NCI-H2029 treated with DMSO at 0.1 percent for 48 hours (cell line): ENCODE data around the gene ARID3A.

Source experiments
- DNase-seq: peaks from one replicate; lab custom pipeline; 2025; lab: John Stamatoyannopoulos, UW

The ARID3A gene

DNA sequence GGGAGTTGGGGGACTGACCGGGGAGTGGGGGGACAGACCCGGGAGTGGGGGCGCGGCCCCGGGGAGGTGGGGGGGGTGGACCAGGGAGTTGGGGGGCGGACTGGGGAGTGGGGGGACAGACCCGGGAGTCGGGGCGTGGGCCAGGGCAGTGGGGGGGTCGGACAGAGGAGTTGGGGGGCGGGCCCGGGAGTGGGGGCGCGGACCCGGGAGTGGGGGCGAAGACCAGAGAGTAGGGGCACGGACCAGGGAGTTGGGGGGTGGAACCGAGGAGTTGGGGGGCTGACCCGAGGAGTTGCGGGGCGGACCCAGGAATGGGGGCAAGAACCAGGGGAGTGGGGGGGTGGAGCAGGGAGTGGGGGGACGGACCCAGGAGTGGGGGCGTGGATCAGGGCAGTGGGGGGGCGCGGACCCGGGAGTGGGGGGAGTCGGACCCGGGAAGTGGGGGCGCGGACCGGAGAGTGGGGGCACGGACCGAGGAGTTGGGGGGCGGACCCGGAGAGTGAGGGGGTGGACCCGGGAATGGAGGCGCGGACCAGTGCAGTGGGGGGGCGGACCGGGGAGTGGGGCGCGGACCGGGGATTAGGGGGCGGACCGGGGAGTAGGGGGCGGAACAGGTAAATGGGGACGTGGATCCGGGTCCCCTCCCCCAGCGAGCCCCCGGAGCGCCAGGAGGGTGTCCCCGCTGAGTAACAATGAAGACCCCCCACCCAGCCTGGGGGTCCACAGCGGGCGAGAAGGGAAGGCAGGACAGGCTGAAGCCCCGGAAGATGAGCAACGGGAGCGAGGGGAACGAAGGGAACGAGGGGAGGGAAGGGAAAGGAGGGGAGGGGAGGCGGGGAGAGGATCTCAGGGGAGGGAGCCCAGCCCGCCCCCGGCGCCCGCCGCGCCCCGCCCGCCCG is 13.4 kb upstream of the ARID3A start:
- no peak for DNase-seq

DNA sequence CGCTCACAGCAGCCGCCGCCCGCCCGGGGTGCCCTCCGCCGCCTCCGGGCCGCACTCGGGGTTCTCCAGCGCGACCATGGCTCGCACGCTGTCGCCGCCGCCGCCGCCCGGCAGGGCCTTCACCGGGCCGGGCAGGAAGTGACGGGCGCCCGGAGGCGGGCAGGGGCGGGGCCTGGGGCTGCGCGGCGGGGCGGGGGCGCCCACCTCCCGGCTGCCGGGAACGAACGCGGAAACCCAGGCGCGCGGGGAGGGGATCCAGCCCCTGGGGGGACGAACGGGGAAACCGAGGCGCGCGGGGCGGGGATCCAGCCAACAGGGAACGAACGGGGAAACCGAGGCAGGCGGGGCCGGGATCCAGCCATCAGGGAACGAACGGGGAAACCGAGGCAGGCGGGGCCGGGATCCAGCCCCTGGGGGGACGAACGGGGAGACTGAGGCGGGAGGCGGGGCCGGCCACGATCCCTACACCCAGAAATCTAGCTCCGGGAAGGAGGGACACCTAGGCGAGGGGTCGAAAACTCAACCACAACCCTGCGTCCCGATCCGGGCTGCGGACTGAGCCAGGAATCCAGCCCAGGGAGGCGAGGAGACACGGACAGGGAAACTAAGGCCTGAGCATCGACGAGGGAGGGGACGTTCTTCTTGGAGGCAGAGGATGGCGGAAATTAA is 12.6 kb upstream of the ARID3A start, which contains the start of gene R3HDM4:
R3HDM4 (minus strand) TSS at position 140 of the 669 bp plus-strand sequence; CDS start at position 78, 62 bp downstream.
- DNase-seq, result no peak

DNA sequence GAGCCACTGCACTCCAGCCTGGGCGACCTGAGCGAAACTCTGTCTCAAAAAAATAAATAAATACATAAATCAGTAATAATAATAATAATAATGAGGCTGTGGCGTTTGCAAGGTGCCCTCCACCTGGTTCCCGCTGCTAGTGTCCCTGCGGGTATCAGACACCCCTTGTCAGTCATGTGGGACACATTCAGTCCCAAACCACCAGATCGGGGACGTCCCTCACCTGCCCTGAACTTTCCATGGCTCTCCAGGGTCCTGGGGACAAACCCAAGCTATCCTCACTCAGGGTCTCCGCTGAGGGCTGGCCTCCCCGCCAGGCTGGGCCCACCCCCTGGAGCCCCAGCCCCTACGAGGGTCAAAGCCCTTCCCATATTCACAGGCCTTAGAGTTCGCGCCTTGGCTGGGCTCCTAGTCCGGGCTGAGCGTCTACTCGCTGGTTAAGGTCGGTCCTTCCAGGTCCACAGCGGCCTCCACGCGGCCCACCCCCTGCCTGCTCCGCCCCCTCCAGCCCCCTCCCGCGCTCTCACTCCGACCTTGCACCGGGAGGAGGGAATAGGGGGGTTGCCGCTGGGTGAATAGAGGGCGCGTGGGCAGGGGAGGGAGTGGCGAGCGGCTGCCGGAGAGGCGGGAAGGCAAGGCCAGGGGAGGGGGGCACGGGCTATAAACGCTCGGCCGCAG is 9.1 kb upstream of the ARID3A start:
- DNase-seq, result no peak

DNA sequence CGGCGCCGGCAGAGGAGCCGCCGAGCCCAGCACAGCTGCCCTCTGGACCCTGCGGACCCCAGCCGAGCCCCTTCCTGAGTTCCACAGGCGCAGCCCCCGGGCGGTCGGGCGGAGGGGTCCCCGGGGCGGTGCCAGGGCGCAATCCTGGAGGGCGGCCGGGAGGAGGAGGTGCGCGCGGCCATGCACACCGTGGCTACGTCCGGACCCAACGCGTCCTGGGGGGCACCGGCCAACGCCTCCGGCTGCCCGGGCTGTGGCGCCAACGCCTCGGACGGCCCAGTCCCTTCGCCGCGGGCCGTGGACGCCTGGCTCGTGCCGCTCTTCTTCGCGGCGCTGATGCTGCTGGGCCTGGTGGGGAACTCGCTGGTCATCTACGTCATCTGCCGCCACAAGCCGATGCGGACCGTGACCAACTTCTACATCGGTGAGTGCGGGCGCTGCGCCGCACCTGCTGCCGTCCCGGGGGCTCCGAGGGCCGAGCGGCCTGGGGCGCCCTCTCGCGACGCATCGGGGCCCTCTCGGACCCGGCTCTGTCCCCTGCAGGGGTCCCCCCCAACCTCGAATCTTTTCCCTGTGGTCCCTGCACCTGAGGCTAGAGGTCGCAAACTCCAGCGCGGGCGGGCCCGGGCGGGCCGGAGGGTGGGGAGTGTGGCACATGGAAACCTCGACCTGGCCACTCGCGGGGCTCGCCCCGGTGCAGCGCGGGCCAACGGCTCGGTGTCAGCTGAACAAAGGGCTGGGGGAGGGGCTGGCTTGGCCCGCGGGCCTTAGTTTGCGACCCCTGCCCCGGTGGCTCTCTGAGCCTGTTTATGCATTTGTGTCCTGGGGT is 8.3 kb upstream of the ARID3A start, which contains the start of gene KISS1R:
KISS1R (plus strand) TSS at position 11 of the 829 bp plus-strand sequence; CDS start at position 181, 170 bp downstream.
- DNase-seq, result no peak

DNA sequence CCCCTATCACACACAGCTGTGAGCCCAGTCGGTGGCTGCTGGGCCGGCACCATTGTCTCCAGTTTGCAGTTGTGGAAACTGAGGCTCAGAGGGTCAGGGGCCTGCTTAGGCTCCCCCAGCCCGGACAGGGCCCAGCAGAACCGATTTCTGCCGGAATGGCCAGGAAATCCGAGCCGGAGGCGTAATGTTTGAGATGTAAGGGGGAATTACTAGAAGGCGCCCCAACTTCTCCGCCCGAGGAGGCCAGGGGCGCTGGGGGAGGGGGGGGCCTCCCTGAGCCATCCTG is 7.7 kb upstream of the ARID3A start:
- DNase-seq, result no peak

DNA sequence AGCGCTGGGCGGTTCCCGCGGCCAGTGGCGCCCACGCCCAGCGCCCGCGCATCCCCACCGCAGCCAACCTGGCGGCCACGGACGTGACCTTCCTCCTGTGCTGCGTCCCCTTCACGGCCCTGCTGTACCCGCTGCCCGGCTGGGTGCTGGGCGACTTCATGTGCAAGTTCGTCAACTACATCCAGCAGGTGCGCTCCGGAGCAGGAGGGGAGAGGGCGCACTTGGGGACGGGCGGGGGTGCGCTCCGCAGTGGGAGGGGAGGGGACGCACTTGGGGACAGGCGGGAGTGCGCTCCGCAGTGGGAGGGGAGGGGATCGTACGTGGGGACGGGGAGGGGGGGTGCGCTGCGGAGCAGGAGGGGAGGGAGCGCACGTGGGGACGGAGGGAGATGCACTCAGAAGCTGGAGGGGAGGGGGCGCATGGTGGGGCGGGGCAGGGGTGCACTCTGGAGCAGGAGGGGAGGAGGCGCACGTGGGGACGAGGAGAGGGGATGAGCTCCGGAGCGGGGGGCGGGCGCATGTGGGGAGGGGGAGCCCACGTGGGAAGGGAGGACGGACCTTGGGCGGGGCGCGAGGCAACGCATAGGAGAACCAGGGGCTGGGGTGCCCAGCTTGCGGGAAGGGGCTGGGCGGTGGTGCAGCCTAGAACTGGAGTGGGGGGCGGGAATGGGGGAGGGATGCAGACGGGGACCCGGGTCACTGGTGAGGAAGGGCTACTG is 7.2 kb upstream of the ARID3A start:
- DNase-seq, result no peak

DNA sequence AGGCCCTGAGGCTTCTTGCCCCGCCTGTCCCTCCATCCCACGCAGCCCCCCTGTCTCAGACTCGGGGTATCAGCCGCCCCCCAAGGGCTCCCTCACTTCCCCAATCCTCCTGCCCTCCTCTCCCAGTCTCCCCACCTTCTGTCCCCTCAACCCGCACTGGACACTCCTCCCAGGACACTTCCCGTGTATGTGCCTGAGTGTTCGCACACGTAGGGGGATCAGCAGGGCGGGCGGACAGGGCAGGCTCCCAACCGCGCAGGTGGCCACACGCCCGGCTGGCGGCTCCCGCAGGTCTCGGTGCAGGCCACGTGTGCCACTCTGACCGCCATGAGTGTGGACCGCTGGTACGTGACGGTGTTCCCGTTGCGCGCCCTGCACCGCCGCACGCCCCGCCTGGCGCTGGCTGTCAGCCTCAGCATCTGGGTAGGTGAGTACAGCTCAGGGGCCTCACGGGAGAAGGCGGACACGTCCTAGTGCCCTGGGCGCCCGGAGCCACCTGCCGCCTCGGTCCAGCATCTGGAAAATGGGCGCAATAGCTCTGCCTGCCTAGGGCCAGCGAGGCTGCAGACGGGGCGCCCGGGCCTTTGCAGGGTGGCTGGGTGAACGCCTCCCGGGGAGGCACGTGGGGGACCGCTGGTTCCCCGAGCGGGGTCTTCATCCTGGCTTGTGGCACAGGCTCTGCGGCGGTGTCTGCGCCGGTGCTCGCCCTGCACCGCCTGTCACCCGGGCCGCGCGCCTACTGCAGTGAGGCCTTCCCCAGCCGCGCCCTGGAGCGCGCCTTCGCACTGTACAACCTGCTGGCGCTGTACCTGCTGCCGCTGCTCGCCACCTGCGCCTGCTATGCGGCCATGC is 6.4 kb upstream of the ARID3A start:
- DNase-seq, result no peak

DNA sequence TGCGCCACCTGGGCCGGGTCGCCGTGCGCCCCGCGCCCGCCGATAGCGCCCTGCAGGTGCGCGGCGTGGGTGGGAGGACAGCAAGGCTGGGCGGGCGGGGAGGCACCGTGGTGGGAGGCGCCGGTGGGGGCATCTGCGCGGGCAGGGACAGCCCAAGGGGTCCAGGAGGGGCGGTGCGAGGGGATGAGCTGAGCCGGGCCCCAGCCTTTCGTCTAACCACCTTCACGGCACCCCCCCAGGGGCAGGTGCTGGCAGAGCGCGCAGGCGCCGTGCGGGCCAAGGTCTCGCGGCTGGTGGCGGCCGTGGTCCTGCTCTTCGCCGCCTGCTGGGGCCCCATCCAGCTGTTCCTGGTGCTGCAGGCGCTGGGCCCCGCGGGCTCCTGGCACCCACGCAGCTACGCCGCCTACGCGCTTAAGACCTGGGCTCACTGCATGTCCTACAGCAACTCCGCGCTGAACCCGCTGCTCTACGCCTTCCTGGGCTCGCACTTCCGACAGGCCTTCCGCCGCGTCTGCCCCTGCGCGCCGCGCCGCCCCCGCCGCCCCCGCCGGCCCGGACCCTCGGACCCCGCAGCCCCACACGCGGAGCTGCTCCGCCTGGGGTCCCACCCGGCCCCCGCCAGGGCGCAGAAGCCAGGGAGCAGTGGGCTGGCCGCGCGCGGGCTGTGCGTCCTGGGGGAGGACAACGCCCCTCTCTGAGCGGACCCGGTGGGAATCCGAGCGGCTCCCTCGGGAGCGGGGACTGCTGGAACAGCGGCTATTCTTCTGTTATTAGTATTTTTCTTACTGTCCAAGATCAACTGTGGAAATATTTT is 5.6 kb upstream of the ARID3A start:
- DNase-seq, result no peak

DNA sequence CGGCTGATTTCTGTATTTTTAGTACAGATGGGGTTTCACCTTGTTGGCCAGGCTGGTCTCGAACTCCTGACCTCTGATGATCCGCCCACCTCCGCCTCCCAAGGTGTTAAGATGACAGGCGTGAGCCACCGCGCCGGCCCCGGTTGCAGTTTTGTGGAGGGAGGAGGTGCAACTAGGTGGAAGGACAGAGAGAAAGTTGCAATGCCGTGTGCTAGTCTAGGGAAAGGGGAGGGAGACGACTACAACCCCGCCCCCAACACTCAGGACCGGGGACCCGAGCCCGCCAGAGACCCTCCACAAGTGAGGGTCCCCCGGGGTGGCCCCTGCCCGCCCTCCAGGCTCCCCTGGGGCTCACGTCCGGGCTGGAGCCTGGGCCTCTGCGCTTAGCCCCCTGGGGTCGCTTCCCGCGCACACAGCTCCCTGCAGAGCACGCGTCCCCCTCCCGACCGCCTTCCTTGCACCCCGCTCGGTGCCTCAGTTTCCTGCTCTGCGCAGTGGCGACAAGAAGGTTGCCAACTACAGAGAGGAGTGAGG is 1.2 kb upstream of the ARID3A start:
- no peak for DNase-seq

DNA sequence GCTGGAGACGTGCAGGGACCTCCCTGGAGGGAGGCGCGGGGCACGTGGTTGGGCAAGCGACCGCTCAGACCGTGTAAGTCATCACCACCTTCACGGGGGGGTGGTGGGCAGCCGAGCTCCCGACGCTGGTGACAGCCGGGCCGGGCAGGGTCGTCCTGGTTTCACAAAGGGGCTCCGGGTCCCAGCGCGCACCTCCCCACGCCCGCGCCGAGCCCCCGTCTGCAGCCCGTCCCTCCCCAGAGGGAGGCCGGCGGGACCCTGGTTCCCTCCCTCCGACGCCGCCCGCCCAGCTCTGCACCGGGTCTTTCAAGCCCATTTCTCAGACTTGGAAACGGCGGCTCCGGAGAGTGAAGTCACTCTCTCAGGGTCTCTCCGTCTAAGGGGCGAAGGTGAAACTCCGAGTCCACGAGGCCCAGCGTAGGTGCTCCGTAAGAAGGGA is 729 bp upstream of the ARID3A start:
- no peak for DNase-seq

DNA sequence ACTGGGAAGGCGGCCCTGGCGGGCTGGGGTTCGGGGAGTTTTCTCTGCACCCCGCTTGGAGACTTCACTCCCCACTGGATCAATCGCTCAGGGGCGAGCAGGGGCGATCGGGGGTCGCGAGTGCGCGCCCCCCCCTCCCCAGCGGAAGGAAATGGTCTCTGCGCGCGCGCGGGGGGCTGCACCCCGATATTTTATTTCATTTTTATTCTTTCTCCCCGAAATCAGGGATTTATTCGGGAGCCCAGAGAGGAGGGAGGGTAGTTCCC is 421 bp downstream of the ARID3A start:
- no peak for DNase-seq

DNA sequence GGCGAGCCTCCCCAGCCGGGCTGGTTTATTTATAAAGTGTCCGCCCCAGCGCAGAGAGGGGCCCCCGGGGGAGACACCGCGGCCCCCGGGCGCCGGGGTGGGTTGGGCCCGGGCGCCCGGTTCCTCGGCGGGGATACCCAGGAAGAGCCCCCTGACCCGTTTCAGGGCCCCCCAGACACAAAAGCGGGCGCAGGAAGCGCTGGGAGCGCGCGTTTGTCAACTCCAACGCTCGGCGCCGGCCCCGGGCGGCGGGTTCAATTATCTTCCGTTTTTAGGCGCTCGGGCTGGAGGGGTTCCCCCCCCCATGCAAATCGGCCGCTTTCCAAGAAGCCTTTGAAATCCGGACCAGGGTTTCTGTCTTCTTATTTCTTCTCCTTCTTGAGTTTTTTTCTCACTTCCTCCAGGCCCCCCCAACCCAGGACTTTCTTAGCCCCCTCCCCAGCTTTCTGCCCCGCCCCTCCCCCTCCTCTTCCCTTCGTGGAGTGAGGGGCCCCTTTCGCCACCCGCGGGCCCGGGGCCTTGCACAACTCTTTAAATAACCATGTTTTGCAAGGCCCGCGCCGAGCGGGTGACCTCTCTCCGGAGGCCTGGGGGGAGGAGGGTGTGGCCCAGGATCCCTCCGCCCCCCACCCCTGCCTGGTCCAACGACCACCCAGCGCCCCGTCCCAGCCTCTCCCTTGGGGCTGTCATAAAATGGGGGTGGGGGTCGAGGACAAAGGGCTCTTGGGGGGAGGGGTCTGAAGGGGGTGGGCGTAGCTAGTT is 935 bp downstream of the ARID3A start:
- DNase-seq, result no peak

DNA sequence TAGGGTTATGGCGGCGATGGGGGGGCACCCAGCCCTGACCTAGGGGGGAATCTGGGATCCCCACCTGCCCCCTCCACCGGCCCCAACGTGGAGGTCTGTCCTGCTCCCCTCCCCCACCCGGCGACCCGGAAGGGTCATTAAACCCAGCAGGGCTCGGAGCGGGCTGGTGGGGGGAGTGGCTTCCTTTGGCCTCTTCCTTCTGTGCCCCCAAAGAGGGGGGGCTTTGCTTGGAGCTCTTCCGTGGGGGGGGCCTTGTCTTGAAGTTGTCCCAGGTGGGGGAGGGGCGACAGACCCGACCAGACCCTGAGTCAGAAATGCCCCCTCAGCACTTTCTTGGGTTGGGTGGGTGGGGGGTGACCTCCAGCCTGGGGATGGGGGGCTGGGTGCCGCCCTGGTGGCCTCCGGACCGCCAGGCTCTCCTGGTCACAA is 1.5 kb downstream of the ARID3A start:
- DNase-seq, result no peak

DNA sequence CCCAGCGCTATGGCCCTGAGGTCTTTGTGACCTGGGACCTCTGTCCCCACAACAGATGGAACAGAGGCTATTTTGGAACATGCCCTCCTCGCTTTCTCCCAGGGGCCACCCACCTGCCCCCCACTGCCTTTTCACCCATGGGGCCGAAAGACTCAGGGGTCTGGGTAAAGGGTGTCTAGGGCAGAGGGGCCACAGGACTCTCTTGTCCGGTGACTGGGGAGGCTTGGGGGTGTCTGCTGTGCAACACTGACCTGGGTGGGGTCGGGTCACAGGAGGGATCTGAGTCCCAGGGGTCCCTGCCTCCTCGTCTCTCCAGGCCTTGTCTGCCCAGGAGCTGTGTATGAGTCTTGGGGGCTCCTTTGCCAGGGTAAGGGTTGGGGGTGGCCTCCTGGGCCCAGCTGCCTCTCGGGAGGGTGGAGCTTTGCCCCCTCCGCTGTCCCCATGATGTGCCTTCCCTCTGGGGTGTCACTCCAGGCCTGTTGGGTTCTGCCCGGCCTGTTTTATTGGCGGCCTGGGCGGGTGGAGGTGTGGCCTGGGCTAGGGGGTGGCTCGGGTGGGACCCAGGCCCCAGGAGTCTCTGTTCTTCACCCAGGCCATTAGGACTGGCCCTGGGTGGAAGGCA is 2.1 kb downstream of the ARID3A start:
- no peak for DNase-seq

DNA sequence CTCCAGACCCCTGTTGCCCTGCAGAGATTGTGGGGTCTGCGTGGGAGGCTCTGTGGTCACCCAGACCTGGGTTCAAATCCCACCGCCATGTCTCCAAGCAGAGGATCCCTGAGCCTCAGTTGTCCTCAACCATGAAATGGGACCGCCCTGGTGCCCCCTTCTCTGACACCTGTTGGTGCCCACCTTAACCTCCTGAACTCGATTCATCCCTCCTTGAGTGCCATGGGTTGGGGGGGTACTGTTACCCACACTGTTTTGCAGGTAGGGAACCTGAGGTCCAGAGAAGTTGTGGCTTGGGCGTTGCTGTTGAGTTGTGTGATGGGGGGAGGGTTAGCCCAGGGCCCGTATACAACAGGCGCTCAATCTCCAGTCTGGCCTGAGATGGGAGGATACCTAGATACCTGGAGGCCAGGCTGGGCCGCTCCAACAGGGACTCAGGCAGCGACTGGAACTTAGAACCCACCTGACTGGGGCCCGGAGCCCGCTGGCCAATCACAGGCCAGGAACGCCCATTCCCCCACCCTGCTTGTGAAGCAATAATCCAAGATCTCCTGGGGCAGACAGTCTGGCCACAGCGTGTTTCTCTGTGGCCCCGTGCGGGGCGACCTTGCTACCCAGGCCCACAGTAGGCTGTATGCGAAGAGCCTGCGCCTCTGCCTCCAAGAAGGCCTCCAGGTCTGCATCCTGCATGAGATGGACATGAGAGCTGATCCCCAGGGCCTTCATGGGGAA is 2.8 kb downstream of the ARID3A start:
- DNase-seq, result no peak

DNA sequence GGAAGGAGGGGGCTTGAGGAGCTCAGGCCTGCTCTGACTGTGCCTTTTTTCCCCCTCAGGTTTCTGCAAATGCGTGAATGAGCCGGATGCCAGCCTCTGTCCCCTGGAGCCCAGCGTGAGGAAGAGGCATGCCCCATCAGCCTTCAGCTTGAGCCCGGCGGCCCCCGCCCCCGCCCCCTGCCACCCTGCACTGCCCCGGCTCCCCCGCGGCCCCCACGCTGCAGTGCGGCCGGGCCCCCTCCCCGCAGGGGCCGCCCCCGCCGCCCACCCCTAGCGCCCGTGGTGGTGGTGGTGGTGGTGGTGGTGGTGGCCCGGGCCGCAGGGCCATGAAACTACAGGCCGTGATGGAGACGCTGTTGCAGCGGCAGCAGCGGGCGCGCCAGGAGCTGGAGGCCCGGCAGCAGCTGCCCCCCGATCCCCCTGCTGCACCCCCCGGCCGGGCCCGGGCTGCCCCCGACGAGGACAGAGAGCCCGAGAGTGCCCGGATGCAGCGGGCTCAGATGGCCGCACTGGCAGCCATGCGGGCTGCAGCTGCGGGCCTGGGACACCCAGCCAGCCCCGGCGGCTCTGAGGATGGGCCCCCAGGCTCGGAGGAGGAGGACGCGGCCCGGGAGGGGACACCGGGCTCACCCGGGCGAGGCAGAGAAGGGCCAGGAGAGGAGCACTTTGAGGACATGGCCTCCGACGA is 3.5 kb downstream of the ARID3A start:
- no peak for DNase-seq

DNA sequence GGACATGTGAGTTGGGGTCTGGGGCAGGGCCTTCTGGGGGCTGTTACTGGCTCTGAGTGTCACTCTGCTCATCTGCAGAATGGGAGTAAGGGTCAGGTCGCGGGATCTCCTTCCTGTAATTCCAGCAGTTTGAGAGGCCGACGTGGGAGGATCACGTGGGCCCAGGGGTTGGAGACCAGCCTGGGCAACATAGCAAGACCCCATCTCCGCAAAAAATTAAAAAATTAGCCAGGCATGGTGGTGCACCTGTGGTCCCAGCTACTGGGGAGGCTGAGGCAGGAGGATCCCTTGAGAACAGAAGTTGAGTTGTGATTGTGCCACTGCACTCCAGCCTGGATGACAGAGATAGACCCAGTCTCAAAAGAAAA is 4.0 kb downstream of the ARID3A start:
- no peak for DNase-seq
